Measurements from ENCODE around the gene BDNF. TPM values are rescaled to one million over a fixed set of nuclear protein-coding genes. Genes with fewer than 3 reads are reported as not detected.

The BDNF gene
- total RNA-seq, 3 donors from 2014 or later: 0.25 to 0.31 TPM; not detected in 1

DNA sequence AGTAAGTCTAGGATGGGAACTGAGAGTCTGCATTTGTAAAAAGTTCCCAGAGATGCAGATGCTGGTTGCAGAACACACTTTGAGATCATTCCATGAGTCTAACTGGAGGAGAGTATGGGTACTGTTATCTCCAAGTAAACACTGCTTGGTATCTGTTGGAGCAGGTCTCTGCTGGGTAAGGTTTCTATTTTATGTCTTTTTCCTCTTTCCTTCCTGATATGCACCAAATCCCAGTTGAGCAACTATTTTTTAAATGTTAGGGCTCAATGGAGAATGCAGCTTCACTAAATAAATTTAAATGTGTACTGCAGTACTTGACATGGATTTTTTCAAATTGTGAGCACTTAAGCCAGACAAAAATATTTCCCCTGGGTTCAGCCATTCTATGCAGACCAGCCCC, 48.5 kb downstream of the BDNF start:
- H3K4me3 ChIP-seq: no peak overlapping the region
- H3K36me3 ChIP-seq (ENCODE audit: low read depth): no peaks in the 10 kb centered on the region
- intact Hi-C loops (cut with DNase I, micrococcal nuclease): no loop called here
- H3K9me3 ChIP-seq: no peaks in the 10 kb centered on the region
- ATAC-seq: no peak
- H3K4me1 ChIP-seq (ENCODE audit: low read depth): no peaks in the 10 kb centered on the region
- DNase-seq: no peak
- TF ChIP-seq, protein P1, sequence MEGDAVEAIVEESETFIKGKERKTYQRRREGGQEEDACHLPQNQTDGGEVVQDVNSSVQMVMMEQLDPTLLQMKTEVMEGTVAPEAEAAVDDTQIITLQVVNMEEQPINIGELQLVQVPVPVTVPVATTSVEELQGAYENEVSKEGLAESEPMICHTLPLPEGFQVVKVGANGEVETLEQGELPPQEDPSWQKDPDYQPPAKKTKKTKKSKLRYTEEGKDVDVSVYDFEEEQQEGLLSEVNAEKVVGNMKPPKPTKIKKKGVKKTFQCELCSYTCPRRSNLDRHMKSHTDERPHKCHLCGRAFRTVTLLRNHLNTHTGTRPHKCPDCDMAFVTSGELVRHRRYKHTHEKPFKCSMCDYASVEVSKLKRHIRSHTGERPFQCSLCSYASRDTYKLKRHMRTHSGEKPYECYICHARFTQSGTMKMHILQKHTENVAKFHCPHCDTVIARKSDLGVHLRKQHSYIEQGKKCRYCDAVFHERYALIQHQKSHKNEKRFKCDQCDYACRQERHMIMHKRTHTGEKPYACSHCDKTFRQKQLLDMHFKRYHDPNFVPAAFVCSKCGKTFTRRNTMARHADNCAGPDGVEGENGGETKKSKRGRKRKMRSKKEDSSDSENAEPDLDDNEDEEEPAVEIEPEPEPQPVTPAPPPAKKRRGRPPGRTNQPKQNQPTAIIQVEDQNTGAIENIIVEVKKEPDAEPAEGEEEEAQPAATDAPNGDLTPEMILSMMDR (IDR thresholded peaks at IDR 0.05): no peak

DNA sequence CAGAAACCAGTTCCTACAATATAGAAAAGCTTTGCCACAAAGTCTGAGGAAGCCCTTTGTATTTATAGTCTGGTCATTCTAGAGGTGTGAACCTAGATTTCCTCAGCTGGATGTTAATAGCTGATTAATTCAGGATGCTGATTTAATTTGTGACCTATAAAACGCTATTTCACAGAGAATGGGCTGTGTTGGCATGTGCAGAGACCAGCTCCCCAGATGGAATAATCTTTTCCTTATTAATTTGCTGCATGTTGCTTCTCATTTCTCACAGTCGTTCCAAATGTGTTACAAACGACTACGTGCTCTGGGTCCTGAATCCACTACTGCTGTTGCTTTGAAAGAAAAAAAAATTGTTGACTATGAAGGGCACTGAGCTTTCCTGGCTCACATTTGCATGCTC, 49.3 kb downstream of the BDNF start:
- DNase-seq (no peak), ATAC-seq (no peak)
- no peaks in the 10 kb centered on the region for H3K36me3 ChIP-seq (ENCODE audit: low read depth)
- H3K4me3 ChIP-seq: no peak overlapping the region
- TF ChIP-seq, protein P1 (IDR thresholded peaks at IDR 0.05): no peak
- no peaks in the 10 kb centered on the region for H3K9me3 ChIP-seq
- no peaks in the 10 kb centered on the region for H3K4me1 ChIP-seq (ENCODE audit: low read depth)
- intact Hi-C loops (cut with DNase I, micrococcal nuclease): no loop called here

DNA sequence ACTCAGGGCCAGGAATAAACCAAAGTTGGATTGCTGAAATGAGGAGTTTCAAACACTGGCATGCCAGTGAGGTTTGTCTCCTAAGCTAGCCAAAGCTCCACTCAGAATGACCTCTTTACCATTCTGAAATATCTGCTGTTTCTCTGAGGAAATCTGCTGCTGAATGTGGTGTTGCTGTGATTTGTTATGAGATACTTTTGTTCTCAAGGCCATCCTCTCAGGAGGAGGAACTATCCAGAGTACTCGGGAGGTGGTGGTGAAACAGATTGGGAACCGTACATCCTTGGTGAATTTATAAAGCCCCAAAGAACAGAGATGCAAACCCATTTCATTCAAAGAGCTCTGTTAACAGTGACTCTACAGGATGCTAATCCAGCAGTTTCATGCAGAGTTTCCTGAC, 50.5 kb downstream of the BDNF start:
- H3K36me3 ChIP-seq (ENCODE audit: low read depth): no peaks in the 10 kb centered on the region
- no peak for DNase-seq
- TF ChIP-seq, protein P1 (IDR thresholded peaks at IDR 0.05): no peak
- no peaks in the 10 kb centered on the region for H3K9me3 ChIP-seq
- intact Hi-C loops (cut with DNase I, micrococcal nuclease): no loop called here
- no peaks in the 10 kb centered on the region for H3K4me1 ChIP-seq (ENCODE audit: low read depth)
- H3K4me3 ChIP-seq: no peak overlapping the region
- ATAC-seq: no peak

DNA sequence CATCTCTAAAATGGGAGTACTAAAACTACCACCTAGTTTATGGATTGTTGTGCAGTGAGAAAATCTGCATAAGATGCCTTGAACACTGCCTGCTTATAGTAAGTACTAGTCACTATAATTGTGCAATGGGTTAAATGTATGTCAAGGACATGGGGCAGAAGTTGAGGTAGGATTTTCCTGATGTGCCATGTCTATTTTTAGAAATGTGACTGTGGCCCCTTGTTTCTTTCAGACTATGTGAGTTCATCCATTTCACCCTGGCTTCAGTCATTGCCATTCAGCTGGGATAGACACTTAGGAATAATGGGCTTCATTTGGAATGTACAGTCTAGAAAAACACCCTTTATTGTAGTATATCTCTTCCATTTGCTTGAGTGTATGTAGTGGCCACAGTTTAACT, 51.4 kb downstream of the BDNF start:
- DNase-seq (no peak), ATAC-seq (no peak)
- no peaks in the 10 kb centered on the region for H3K36me3 ChIP-seq (ENCODE audit: low read depth)
- TF ChIP-seq, protein P1 (IDR thresholded peaks at IDR 0.05): no peak
- H3K9me3 ChIP-seq: no peaks in the 10 kb centered on the region
- H3K4me3 ChIP-seq: no peak overlapping the region
- no peaks in the 10 kb centered on the region for H3K4me1 ChIP-seq (ENCODE audit: low read depth)
- intact Hi-C loops (cut with DNase I, micrococcal nuclease): no loop called here

DNA sequence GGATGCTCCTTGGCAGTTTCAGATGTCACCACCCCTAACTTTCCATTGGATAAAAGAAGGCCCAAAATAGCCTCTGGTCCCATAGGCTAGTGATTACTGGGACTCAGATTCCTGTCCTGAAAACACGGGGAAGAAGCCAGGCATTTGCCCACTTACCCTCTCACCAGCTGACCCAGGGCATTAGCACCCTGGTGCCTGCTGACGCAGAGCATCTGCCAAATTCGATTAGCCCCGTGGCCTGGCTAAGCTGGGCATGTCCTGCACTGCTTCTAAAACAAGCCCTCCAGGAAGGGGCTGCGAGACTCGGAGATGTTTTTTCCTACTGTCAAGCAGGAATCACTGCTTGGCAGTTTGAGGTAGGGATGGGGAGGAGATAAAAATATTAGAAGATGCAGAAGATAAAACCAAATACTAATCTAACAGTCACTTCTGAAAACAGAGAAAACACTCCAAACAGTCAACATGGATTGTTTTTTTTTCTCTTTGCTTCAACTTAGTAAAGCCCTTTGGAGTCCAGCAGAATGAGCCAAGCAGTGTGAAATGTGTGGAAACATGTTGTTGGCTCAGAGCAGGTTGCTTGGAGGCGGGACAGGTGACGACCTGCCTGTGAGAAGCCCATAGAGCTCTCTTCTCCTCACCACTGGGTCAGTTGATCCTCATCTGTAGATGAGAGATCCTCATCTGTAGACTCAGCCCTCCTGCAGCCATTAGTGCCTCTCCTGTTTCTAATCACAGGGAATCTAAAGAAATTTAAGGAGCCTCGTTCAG, 54.0 kb downstream of the BDNF start:
- intact Hi-C loops (cut with DNase I, micrococcal nuclease): no loop called here
- ATAC-seq: no peak
- no peaks in the 10 kb centered on the region for H3K4me1 ChIP-seq (ENCODE audit: low read depth)
- H3K36me3 ChIP-seq (ENCODE audit: low read depth): no peaks in the 10 kb centered on the region
- no peak for DNase-seq
- no peaks in the 10 kb centered on the region for H3K9me3 ChIP-seq
- TF ChIP-seq, protein P1 (IDR thresholded peaks at IDR 0.05): no peak
- H3K4me3 ChIP-seq: no peak overlapping the region

Measured in mucosa of descending colon (tissue), 3 donors.